IMR-90 (cell line): ENCODE measurements around the gene ASB13. TPM values are rescaled to one million over a fixed set of nuclear protein-coding genes. Genes with fewer than 3 reads are reported as not detected.

ENCODE experiments used
- ATAC-seq: fragments of 200-7000 bp; cut with Tn5 transposase; 2 replicates; pipeline ENCODE4 v1.9.1; 2020; ENCODE audit warnings: low read depth, mild to moderate bottlenecking, moderate library complexity
- BruUV-seq: library from RNA; stranded (reverse); fragments of 400-500 nt; replicated peaks from 2 replicates; lab custom pipeline; 2021; lab: Mats Ljungman, UMichigan
- CTCF ChIA-PET: fragments of 300-600 bp; formaldehyde crosslinking; extraction: SDS; loops from one replicate; lab custom pipeline; 2021; ENCODE audit warnings: antibody characterized with exemption; lab: Yijun Ruan, JAX
- POLR2A ChIA-PET: fragments of 300-600 bp; sonication (Branson Sonifier 250); formaldehyde crosslinking; loops from one replicate; lab custom pipeline; 2022; ENCODE audit warnings: antibody characterized with exemption; ENCODE audit not compliant: unreplicated experiment; lab: Charles Lee
- DNase-seq: peaks from one replicate; pipeline ENCODE4 v3.0.0; 2013
- H2AFZ ChIP-seq: replicated peaks from 2 replicates; pipeline ENCODE3; 2013; ENCODE audit warnings: low read length, mild to moderate bottlenecking; ENCODE audit not compliant: poor library complexity
- H2AK5ac ChIP-seq: 2 replicates; pipeline ENCODE4 v1.6.1; 2013; ENCODE audit warnings: low read depth, low read length, inconsistent platforms
- H2AK9ac ChIP-seq: replicated peaks from 2 replicates; pipeline ENCODE3; 2013; ENCODE audit warnings: mild to moderate bottlenecking, low read depth, low read length, moderate library complexity; ENCODE audit not compliant: poor library complexity
- H2BK120ac ChIP-seq: 2 replicates; pipeline ENCODE4 v1.6.1; 2013; ENCODE audit warnings: low read depth, low read length, inconsistent platforms
- H2BK15ac ChIP-seq: 3 replicates; pipeline ENCODE4 v1.6.1; 2013; ENCODE audit warnings: low read depth, low read length, inconsistent platforms
- H2BK20ac ChIP-seq: 2 replicates; pipeline ENCODE4 v1.6.1; 2013; ENCODE audit warnings: low read depth, mild to moderate bottlenecking, inconsistent platforms, low read length, moderate library complexity
- H2BK5ac ChIP-seq: 2 replicates; pipeline ENCODE4 v1.6.1; 2013; ENCODE audit warnings: mild to moderate bottlenecking, low read depth, low read length, inconsistent platforms; ENCODE audit not compliant: poor library complexity, severe bottlenecking
- H3K14ac ChIP-seq: replicated peaks from 2 replicates; pipeline ENCODE4 v1.6.1; 2013; ENCODE audit warnings: low read depth, low read length, inconsistent platforms
- H3K18ac ChIP-seq: 2 replicates; pipeline ENCODE4 v1.6.1; 2013; ENCODE audit warnings: low read depth, low read length, control low read depth
- H3K23ac ChIP-seq: 2 replicates; pipeline ENCODE4 v1.6.1; 2013; ENCODE audit warnings: low read depth, low read length, inconsistent platforms
- H3K27ac ChIP-seq: 2 replicates; pipeline ENCODE4 v1.5.1; 2013; ENCODE audit warnings: mild to moderate bottlenecking, control low read depth, low read length; ENCODE audit not compliant: insufficient read depth
- H3K27me3 ChIP-seq: 2 replicates; pipeline ENCODE4 v1.6.1; 2013; ENCODE audit warnings: low read length; ENCODE audit not compliant: control insufficient read depth, insufficient read depth
- H3K36me3 ChIP-seq: 2 replicates; pipeline ENCODE4 v1.6.1; 2013; ENCODE audit warnings: low read length, mixed read lengths; ENCODE audit not compliant: control insufficient read depth, insufficient read depth
- H3K4ac ChIP-seq: 2 replicates; pipeline ENCODE4 v1.6.1; 2013; ENCODE audit warnings: low read depth, low read length, inconsistent platforms
- H3K4me1 ChIP-seq: 2 replicates; pipeline ENCODE4 v1.6.1; 2013; ENCODE audit warnings: low read length, mixed read lengths; ENCODE audit not compliant: control insufficient read depth, insufficient read depth
- H3K4me2 ChIP-seq: 2 replicates; pipeline ENCODE4 v1.6.1; 2013; ENCODE audit warnings: low read depth, mild to moderate bottlenecking, control low read depth, low read length, moderate library complexity
- H3K4me3 ChIP-seq: 2 replicates; pipeline ENCODE4 v1.5.1; 2013; ENCODE audit warnings: low read depth, mild to moderate bottlenecking, control low read depth, low read length, moderate library complexity; ENCODE audit not compliant: insufficient read depth
- H3K56ac ChIP-seq: 2 replicates; pipeline ENCODE4 v1.6.1; 2013; ENCODE audit warnings: low read length, inconsistent platforms; ENCODE audit not compliant: insufficient read depth; ENCODE audit errors: extremely low read depth
- H3K79me1 ChIP-seq, 2 experiments: 2 replicates each; pipeline ENCODE4 v1.6.1; 2013; ENCODE audit warnings: low read length in 2 of 2, inconsistent platforms in 1 of 2, low read depth in 1 of 2
- H3K9ac ChIP-seq: 2 replicates; pipeline ENCODE4 v1.6.1; 2013; ENCODE audit warnings: low read depth, low read length, control low read depth
- H3K9me1 ChIP-seq: 2 replicates; pipeline ENCODE4 v1.6.1; 2013; ENCODE audit warnings: low read length, inconsistent platforms; ENCODE audit not compliant: insufficient read depth
- H3K9me3 ChIP-seq: 2 replicates; pipeline ENCODE4 v1.6.1; 2013; ENCODE audit warnings: low read length; ENCODE audit not compliant: control insufficient read depth, insufficient read depth
- H4K20me1 ChIP-seq: 2 replicates; pipeline ENCODE4 v1.6.1; 2013; ENCODE audit warnings: low read length, inconsistent platforms; ENCODE audit not compliant: insufficient read depth
- H4K5ac ChIP-seq: 2 replicates; pipeline ENCODE4 v1.6.1; 2013; ENCODE audit warnings: mild to moderate bottlenecking, low read depth, low read length, control low read depth
- H4K8ac ChIP-seq, 2 experiments: 2 replicates each; pipeline ENCODE4 v1.6.1; 2013; ENCODE audit warnings: low read depth in 2 of 2, low read length in 2 of 2, control low read depth in 1 of 2, inconsistent platforms in 1 of 2
- H4K91ac ChIP-seq: 2 replicates; pipeline ENCODE4 v1.6.1; 2013; ENCODE audit warnings: low read depth, low read length, inconsistent platforms; ENCODE audit not compliant: insufficient read depth
- BHLHE40 ChIP-seq: fragments of 150-350 bp; IDR thresholded peaks from 2 replicates; pipeline ENCODE4 v1.6.1; 2016; ENCODE audit warnings: mild to moderate bottlenecking, low read depth, low read length
- CEBPB ChIP-seq: IDR thresholded peaks from 2 replicates; pipeline ENCODE4 v1.6.1; 2012; ENCODE audit warnings: low read depth, low read length, improper control_type of control experiment
- CHD1 ChIP-seq: IDR thresholded peaks from 2 replicates; pipeline ENCODE4 v1.6.1; 2012; ENCODE audit warnings: low read depth, low read length, improper control_type of control experiment
- CTCF ChIP-seq: conservative IDR thresholded peaks from 2 replicates; pipeline ENCODE4 v1.5.1; 2012; ENCODE audit warnings: mild to moderate bottlenecking, low read depth, low read length, improper control_type of control experiment
- FOS ChIP-seq: fragments of 150-350 bp; IDR thresholded peaks from 2 replicates; pipeline ENCODE4 v1.6.1; 2016; ENCODE audit warnings: low read depth, low read length
- MAFK ChIP-seq: IDR thresholded peaks from 2 replicates; pipeline ENCODE4 v1.6.1; 2012; ENCODE audit warnings: low read depth, low read length, improper control_type of control experiment
- MAZ ChIP-seq: IDR thresholded peaks from 2 replicates; pipeline ENCODE4 v1.6.1; 2012; ENCODE audit warnings: low read depth, mild to moderate bottlenecking, low read length, improper control_type of control experiment, moderate library complexity, borderline replicate concordance
- MXI1 ChIP-seq: IDR thresholded peaks from 2 replicates; pipeline ENCODE4 v1.6.1; 2012; ENCODE audit warnings: low read depth, mild to moderate bottlenecking, low read length, moderate library complexity, borderline replicate concordance
- NFE2L2 ChIP-seq: fragments of 150-350 bp; IDR thresholded peaks from 2 replicates; pipeline ENCODE4 v1.6.1; 2016; ENCODE audit warnings: low read depth, mild to moderate bottlenecking, low read length
- POLR2A ChIP-seq: IDR thresholded peaks from 2 replicates; pipeline ENCODE4 v1.6.1; 2012; ENCODE audit warnings: mild to moderate bottlenecking, low read depth, low read length
- RAD21 ChIP-seq: IDR thresholded peaks from 2 replicates; pipeline ENCODE4 v1.6.1; 2012; ENCODE audit warnings: low read length, improper control_type of control experiment
- RCOR1 ChIP-seq: IDR thresholded peaks from 2 replicates; pipeline ENCODE4 v1.6.1; 2012; ENCODE audit warnings: mild to moderate bottlenecking, low read length, improper control_type of control experiment; ENCODE audit not compliant: insufficient replicate concordance
- RFX5 ChIP-seq: IDR thresholded peaks from 2 replicates; pipeline ENCODE4 v1.8.0; 2012; ENCODE audit warnings: low read depth, mild to moderate bottlenecking, low read length, moderate library complexity
- SMC3 ChIP-seq: fragments of 150-350 bp; IDR thresholded peaks from 2 replicates; pipeline ENCODE4 v1.6.1; 2016; ENCODE audit warnings: low read depth, mild to moderate bottlenecking, antibody characterized with exemption, low read length, moderate library complexity
- WGBS, 2 experiments: methylation state at CpG; one replicate each; pipeline versions ENCODE4 v1.1.5 to v1.1.7; 2013; ENCODE audit warnings: missing lambda C conversion rate in 2 of 2; ENCODE audit not compliant: insufficient read length in 1 of 2; ENCODE audit errors: extremely low coverage in 2 of 2; 5-methylcytosine and 5-hydroxymethylcytosine counted together
- dilution Hi-C: fragments of 300-500 bp; cut with HindIII; formaldehyde crosslinking; loops from one replicate; pipeline ENCODE4 v1.14.3; 2018; ENCODE audit warnings: low sequenced_read_pairs; ENCODE audit not compliant: unreplicated experiment
- in situ Hi-C: fragments of 300-500 bp; cut with MboI; formaldehyde crosslinking; loops from 3 replicates; pipeline ENCODE4 v1.14.3; 2019; ENCODE audit warnings: low sequenced_read_pairs, inconsistent platforms, mixed read lengths
- intact Hi-C: fragments of 100-400 bp; cut with micrococcal nuclease; formaldehyde crosslinking; loops from 2 replicates; pipeline ENCODE4 v1.10.0; 2022
- polyA plus RNA-seq, 3 experiments: library from polyadenylated mRNA; depleted of rRNA; stranded (reverse); fragments of >200 nt; gene quantifications; 2 replicates each; pipeline ENCODE4 v1.2.3, GENCODE V29; 2012; ENCODE audit warnings: low replicate concordance in 1 of 3
- total RNA-seq: library from RNA; depleted of rRNA; stranded (reverse); fragments of >200 nt; gene quantifications from 2 replicates; pipeline ENCODE4 v1.2.3, GENCODE V29; 2012
- TF ChIP-seq, protein P1 (sequence below): fragments of 150-350 bp; IDR thresholded peaks from 2 replicates; pipeline ENCODE4 v1.6.1; 2017; ENCODE audit warnings: mild to moderate bottlenecking, antibody characterized with exemption, low read length, low read depth
- TF ChIP-seq, protein P2 (sequence below): fragments of 150-350 bp; IDR thresholded peaks from 2 replicates; pipeline ENCODE4 v1.6.1; 2016; ENCODE audit warnings: low read depth, mild to moderate bottlenecking, low read length, moderate library complexity, borderline replicate concordance

Gene ASB13
- total and polyA plus RNA-seq, 2 of the 4 experiments (the other 2 are of a cell fraction) = 4.6 to 6.3 TPM

DNA sequence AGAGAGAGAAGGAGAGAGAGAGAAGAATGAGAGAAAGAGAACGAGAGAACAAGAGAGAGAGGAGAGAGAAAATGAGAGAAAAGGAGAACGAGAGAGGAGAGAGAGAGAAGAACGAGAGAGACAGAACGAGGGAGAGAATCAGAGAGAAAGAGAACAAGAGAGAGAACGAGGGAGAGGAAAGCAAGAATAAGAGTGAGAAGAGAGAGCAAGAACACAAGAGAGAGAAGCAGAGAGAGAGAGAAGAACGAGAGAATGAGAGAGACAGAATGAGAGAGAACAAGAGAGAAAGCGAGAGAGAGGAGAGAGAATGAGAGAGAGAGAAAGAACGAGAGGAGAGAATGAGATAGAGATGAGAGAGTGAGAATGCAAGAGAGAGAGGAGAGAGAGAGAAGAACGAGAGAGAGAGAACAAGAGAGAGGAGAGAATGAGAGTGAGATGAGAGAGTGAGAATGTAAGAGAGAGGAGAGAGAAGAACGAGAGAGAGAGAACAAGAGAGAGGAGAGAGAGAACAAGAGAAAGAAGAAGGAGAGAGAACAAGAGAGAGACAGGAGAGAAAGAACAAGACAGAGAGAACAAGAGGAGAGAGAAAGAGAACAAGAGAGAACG is 68.2 kb downstream of the ASB13 start:
- no peak overlapping the region for H4K91ac ChIP-seq
- ATAC-seq = no peak
- no peak overlapping the region for H3K4me3 ChIP-seq
- H3K79me1 ChIP-seq = peaks cover 0 to 12% of the 10 kb centered on the region in 2 experiments; a peak in 1 of 4 replicates
- no peak overlapping the region for H3K27ac ChIP-seq
- no peak overlapping the region for H3K18ac ChIP-seq
- H3K4me2 ChIP-seq = no peak overlapping the region
- no peak overlapping the region for H3K4ac ChIP-seq
- H2BK120ac ChIP-seq = peak overlapping the region; percentile 91
- no peaks in the 10 kb centered on the region for H3K9me3 ChIP-seq
- peak overlapping the region; percentile 30; the same call in 1 of the 2 replicates for H2BK20ac ChIP-seq
- no peaks in the 10 kb centered on the region for H3K36me3 ChIP-seq
- no peak overlapping the region for H3K23ac ChIP-seq
- no peak overlapping the region for H4K5ac ChIP-seq
- BruUV-seq = no TSS peak
- H3K9me1 ChIP-seq = peaks cover 25% of the 10 kb centered on the region
- H3K56ac ChIP-seq = no peak overlapping the region
- H3K27me3 ChIP-seq = no peaks in the 10 kb centered on the region
- no peak overlapping the region; a peak in 1 of 4 replicates for H4K8ac ChIP-seq
- dilution Hi-C loops (no loop called here), intact Hi-C loops (no loop called here), in situ Hi-C loops (no loop called here)
- POLR2A ChIA-PET = no interaction called here
- H2AFZ ChIP-seq = peak overlapping the region; percentile 24
- no peak for TF ChIP-seq BHLHE40
- TF ChIP-seq NFE2L2 = no peak
- no peak for TF ChIP-seq MAFK
- no peak for TF ChIP-seq CEBPB
- no peak for TF ChIP-seq RAD21
- no peak for TF ChIP-seq SMC3
- no peak for TF ChIP-seq RFX5
- TF ChIP-seq FOS = no peak
- TF ChIP-seq, protein P1, sequence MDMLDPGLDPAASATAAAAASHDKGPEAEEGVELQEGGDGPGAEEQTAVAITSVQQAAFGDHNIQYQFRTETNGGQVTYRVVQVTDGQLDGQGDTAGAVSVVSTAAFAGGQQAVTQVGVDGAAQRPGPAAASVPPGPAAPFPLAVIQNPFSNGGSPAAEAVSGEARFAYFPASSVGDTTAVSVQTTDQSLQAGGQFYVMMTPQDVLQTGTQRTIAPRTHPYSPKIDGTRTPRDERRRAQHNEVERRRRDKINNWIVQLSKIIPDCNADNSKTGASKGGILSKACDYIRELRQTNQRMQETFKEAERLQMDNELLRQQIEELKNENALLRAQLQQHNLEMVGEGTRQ = no peak
- TF ChIP-seq MAZ = no peak
- TF ChIP-seq MXI1 = no peak
- no peak for TF ChIP-seq CTCF
- TF ChIP-seq POLR2A = no peak
- TF ChIP-seq CHD1 = no peak
- TF ChIP-seq, protein P2, sequence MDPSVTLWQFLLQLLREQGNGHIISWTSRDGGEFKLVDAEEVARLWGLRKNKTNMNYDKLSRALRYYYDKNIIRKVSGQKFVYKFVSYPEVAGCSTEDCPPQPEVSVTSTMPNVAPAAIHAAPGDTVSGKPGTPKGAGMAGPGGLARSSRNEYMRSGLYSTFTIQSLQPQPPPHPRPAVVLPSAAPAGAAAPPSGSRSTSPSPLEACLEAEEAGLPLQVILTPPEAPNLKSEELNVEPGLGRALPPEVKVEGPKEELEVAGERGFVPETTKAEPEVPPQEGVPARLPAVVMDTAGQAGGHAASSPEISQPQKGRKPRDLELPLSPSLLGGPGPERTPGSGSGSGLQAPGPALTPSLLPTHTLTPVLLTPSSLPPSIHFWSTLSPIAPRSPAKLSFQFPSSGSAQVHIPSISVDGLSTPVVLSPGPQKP = no peak
- TF ChIP-seq RCOR1 = no peak
- H2AK5ac ChIP-seq = peak overlapping the region; percentile 3; the same call in 1 of the 2 replicates
- H4K20me1 ChIP-seq = no peaks in the 10 kb centered on the region
- DNase-seq = no peak
- WGBS, 2 experiments = 85 to 100% methylated on average over 4 to 10 of the region's 11 CpGs
- no peak overlapping the region for H2BK5ac ChIP-seq
- no peak overlapping the region for H3K14ac ChIP-seq
- peaks cover 18% of the 10 kb centered on the region for H3K4me1 ChIP-seq
- no peak overlapping the region for H2BK15ac ChIP-seq
- no peak overlapping the region for H2AK9ac ChIP-seq
- no peak overlapping the region for H3K9ac ChIP-seq
- CTCF ChIA-PET = no interaction called here
